Measurements from ENCODE around the gene ADGRF4. TPM values are rescaled to one million over a fixed set of nuclear protein-coding genes. Genes with fewer than 3 reads are reported as not detected.

ADGRF4 gene
- total RNA-seq, 1 donor from 2014 or later: not detected

GRCh38 chr6:47697925-47698324 lies 455 bp upstream of the ADGRF4 start:
- ChIA-PET CTCF (no interaction called here), POLR2A (no interaction called here)
- intact Hi-C loops (cut with micrococcal nuclease): no loop called here
- H3K27ac Mint-ChIP-seq: no peak overlapping the region
- DNase-seq (no peak), ATAC-seq (ENCODE audit: low read depth) (no peak)
- no peak for TF ChIP-seq CTCF (IDR thresholded peaks at IDR 0.05)
- H3K9me3 Mint-ChIP-seq: no peaks in the 10 kb centered on the region
- H3K4me1 Mint-ChIP-seq: no peaks in the 10 kb centered on the region
- no peak overlapping the region for H3K4me3 Mint-ChIP-seq
- H3K36me3 Mint-ChIP-seq (ENCODE audit: low read depth): no peaks in the 10 kb centered on the region
- H3K27me3 Mint-ChIP-seq: no peaks in the 10 kb centered on the region

- H3K36me3 Mint-ChIP-seq (ENCODE audit: low read depth): no peaks in the 10 kb centered on the region
- ChIA-PET POLR2A (no interaction called here), CTCF (no interaction called here)
- no peaks in the 10 kb centered on the region for H3K4me1 Mint-ChIP-seq
- H3K4me3 Mint-ChIP-seq: no peak overlapping the region
- H3K9me3 Mint-ChIP-seq: no peaks in the 10 kb centered on the region
- intact Hi-C loops (cut with micrococcal nuclease): no loop called here
- no peak overlapping the region for H3K27ac Mint-ChIP-seq
- DNase-seq (no peak), ATAC-seq (ENCODE audit: low read depth) (no peak)
- no peak for TF ChIP-seq CTCF (IDR thresholded peaks at IDR 0.05)
- no peaks in the 10 kb centered on the region for H3K27me3 Mint-ChIP-seq
Measured at GRCh38 chr6:47700053-47700452, 1.7 kb downstream of the ADGRF4 start.

GRCh38 chr6:47700596-47700995 lies 2.2 kb downstream of the ADGRF4 start:
- H3K4me3 Mint-ChIP-seq: no peak overlapping the region
- no peaks in the 10 kb centered on the region for H3K4me1 Mint-ChIP-seq
- POLR2A ChIA-PET: no interaction called here
- DNase-seq (no peak), ATAC-seq (ENCODE audit: low read depth) (no peak)
- H3K27me3 Mint-ChIP-seq: no peaks in the 10 kb centered on the region
- intact Hi-C loops (cut with micrococcal nuclease): no loop called here
- TF ChIP-seq CTCF (IDR thresholded peaks at IDR 0.05): no peak
- H3K27ac Mint-ChIP-seq: no peak overlapping the region
- no peaks in the 10 kb centered on the region for H3K9me3 Mint-ChIP-seq
- no peaks in the 10 kb centered on the region for H3K36me3 Mint-ChIP-seq (ENCODE audit: low read depth)
- CTCF ChIA-PET: no interaction called here

- no peak overlapping the region for H3K4me3 Mint-ChIP-seq
- CTCF ChIA-PET: no interaction called here
Measured at GRCh38 chr6:47701363-47701762, 3.0 kb downstream of the ADGRF4 start.

GRCh38 chr6:47709160-47709559 lies 10.8 kb downstream of the ADGRF4 start:
- Mint-ChIP-seq H3K36me3 (ENCODE audit: low read depth) (no peaks in the 10 kb centered on the region), H3K27ac (no peak overlapping the region), H3K27me3 (peaks cover 6% of the 10 kb centered on the region), H3K4me3 (no peak overlapping the region), H3K9me3 (no peaks in the 10 kb centered on the region), H3K4me1 (no peaks in the 10 kb centered on the region)
- DNase-seq (no peak), ATAC-seq (ENCODE audit: low read depth) (no peak)
- ChIA-PET CTCF (no interaction called here), POLR2A (no interaction called here)
- intact Hi-C loops (cut with micrococcal nuclease): no loop called here
- TF ChIP-seq CTCF (IDR thresholded peaks at IDR 0.05): no peak

More at GRCh38 chr6:47701363-47701762, 3.0 kb downstream of the ADGRF4 start:
- H3K9me3 Mint-ChIP-seq: no peaks in the 10 kb centered on the region
- no peak for TF ChIP-seq CTCF (IDR thresholded peaks at IDR 0.05)
- no peak overlapping the region for H3K27ac Mint-ChIP-seq
- H3K27me3 Mint-ChIP-seq: no peaks in the 10 kb centered on the region
- H3K4me1 Mint-ChIP-seq: no peaks in the 10 kb centered on the region
- ATAC-seq (ENCODE audit: low read depth) (no peak), DNase-seq (no peak)
- intact Hi-C loops (cut with micrococcal nuclease): no loop called here
- POLR2A ChIA-PET: no interaction called here
- H3K36me3 Mint-ChIP-seq (ENCODE audit: low read depth): no peaks in the 10 kb centered on the region
